Measurements from ENCODE around the gene CFAP20DC. TPM values are rescaled to one million over a fixed set of nuclear protein-coding genes. Genes with fewer than 3 reads are reported as not detected.

CFAP20DC gene
- total RNA-seq, 1 experiment from 2014 or later: 2.9 TPM

DNA sequence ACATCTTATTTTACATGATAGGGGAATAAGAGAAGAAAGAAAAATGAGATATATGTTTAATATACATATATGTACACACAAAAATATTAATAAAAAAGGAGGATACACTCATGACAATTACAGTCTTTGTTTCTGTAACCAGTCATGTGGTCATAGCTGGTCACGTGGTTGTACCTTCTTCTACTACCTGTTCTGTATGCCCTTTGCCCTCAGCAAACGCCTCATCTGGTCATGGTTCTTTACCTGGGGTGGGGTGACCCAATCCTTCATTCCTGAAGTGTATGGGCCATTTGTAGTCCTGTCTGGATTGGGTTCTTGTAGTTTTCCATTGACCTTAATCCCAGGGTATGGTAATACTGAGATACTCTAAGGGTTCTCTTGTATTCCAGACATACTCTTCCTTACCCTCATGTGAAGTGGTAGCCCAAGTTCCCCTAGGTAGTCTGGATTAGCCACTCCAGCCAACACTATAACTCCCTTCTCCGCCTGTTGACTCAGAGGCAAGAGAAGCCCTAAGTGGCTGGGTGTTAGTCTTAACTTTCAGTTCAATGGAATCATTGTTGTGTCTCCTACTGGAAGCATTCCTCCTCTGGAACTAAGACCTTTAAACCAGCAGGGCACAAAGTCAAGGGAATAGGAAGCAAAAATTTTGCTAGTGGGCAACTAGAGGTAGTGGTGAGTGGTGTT lies 336.0 kb downstream of the CFAP20DC start:
- no TSS peak for BruUV-seq (replicated peaks)
- Histone ChIP-seq H3K4me1 (ENCODE audit: control insufficient read depth in 1 of 2, insufficient read depth in 2 of 2, low read length in 2 of 2) (no peaks in the 10 kb centered on the region), H3K79me2 (ENCODE audit: insufficient read depth, low read length) (no peaks in the 10 kb centered on the region), H3K36me3 (ENCODE audit: control insufficient read depth in 1 of 2, insufficient read depth in 2 of 2, low read length in 2 of 2) (no peaks in the 10 kb centered on the region), H2AFZ (ENCODE audit: low read depth, low read length, poor library complexity, severe bottlenecking) (no peak overlapping the region), H3K9ac (ENCODE audit: low read length) (no peak overlapping the region), H4K20me1 (ENCODE audit: insufficient read depth) (no peaks in the 10 kb centered on the region), H3K27ac (ENCODE audit: low read depth, low read length) (no peak overlapping the region), H3K4me2 (ENCODE audit: low read length) (no peak overlapping the region), H3K27me3 (ENCODE audit: insufficient read depth, low read length) (no peaks in the 10 kb centered on the region), H3K4me3 (replicated peaks in 1 of 2; ENCODE audit: low read depth in 1 of 2, low read length in 2 of 2) (no peak overlapping the region), H3K9me2 (ENCODE audit: insufficient read depth) (no peaks in the 10 kb centered on the region), H3K9me3 (ENCODE audit: control insufficient read depth in 1 of 2, insufficient read depth in 1 of 2, low read depth in 1 of 2, low read length in 2 of 2) (no peaks in the 10 kb centered on the region)
- POLR2A ChIA-PET: no interaction called here
- ATAC-seq (no peak), DNase-seq (ENCODE audit: low read depth, low spot score) (no peak)
- RAD21 ChIA-PET (ENCODE audit: low non-redundant PET in 1 of 2, low total read pairs in 2 of 2, uncharacterized antibody in 2 of 2, unreplicated experiment in 2 of 2): no interaction called here
- TF ChIP-seq, protein P1, sequence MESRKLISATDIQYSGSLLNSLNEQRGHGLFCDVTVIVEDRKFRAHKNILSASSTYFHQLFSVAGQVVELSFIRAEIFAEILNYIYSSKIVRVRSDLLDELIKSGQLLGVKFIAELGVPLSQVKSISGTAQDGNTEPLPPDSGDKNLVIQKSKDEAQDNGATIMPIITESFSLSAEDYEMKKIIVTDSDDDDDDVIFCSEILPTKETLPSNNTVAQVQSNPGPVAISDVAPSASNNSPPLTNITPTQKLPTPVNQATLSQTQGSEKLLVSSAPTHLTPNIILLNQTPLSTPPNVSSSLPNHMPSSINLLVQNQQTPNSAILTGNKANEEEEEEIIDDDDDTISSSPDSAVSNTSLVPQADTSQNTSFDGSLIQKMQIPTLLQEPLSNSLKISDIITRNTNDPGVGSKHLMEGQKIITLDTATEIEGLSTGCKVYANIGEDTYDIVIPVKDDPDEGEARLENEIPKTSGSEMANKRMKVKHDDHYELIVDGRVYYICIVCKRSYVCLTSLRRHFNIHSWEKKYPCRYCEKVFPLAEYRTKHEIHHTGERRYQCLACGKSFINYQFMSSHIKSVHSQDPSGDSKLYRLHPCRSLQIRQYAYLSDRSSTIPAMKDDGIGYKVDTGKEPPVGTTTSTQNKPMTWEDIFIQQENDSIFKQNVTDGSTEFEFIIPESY (IDR thresholded peaks at IDR 0.05; ENCODE audit: extremely low read depth, insufficient replicate concordance, low read length): no peak
- no peak for TF ChIP-seq CEBPB (IDR thresholded peaks at IDR 0.05; ENCODE audit: low read depth)
- no peak for TF ChIP-seq EZH2phosphoT487 (IDR thresholded peaks at IDR 0.05; ENCODE audit: borderline replicate concordance)
- TF ChIP-seq SIN3A (IDR thresholded peaks at IDR 0.05; ENCODE audit: low read depth): no peak
- TF ChIP-seq ZFX (IDR thresholded peaks at IDR 0.05): no peak
- TF ChIP-seq ZNF274 (IDR thresholded peaks at IDR 0.05; ENCODE audit: low read depth, low read length): no peak
- TF ChIP-seq, protein P2, sequence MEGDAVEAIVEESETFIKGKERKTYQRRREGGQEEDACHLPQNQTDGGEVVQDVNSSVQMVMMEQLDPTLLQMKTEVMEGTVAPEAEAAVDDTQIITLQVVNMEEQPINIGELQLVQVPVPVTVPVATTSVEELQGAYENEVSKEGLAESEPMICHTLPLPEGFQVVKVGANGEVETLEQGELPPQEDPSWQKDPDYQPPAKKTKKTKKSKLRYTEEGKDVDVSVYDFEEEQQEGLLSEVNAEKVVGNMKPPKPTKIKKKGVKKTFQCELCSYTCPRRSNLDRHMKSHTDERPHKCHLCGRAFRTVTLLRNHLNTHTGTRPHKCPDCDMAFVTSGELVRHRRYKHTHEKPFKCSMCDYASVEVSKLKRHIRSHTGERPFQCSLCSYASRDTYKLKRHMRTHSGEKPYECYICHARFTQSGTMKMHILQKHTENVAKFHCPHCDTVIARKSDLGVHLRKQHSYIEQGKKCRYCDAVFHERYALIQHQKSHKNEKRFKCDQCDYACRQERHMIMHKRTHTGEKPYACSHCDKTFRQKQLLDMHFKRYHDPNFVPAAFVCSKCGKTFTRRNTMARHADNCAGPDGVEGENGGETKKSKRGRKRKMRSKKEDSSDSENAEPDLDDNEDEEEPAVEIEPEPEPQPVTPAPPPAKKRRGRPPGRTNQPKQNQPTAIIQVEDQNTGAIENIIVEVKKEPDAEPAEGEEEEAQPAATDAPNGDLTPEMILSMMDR (IDR thresholded peaks at IDR 0.05 in 2 of 3, conservative IDR thresholded peaks at IDR 0.05 in 1 of 3; ENCODE audit: borderline replicate concordance in 1 of 3, insufficient read depth in 1 of 3, low read depth in 2 of 3, low read length in 2 of 3): no peak
- no peak for TF ChIP-seq CBX3 (IDR thresholded peaks at IDR 0.05; ENCODE audit: low read depth)
- TF ChIP-seq EZH2 (IDR thresholded peaks at IDR 0.05): no peak
- TF ChIP-seq POLR2AphosphoS5 (IDR thresholded peaks at IDR 0.05; ENCODE audit: low read depth, low read length): no peak
- no peak for TF ChIP-seq FOSL1 (IDR thresholded peaks at IDR 0.05; ENCODE audit: low read depth)
- TF ChIP-seq SRF (IDR thresholded peaks at IDR 0.05; ENCODE audit: low read depth): no peak
- TF ChIP-seq, protein P3, sequence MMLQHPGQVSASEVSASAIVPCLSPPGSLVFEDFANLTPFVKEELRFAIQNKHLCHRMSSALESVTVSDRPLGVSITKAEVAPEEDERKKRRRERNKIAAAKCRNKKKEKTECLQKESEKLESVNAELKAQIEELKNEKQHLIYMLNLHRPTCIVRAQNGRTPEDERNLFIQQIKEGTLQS (IDR thresholded peaks at IDR 0.05): no peak
- TF ChIP-seq, protein P4, sequence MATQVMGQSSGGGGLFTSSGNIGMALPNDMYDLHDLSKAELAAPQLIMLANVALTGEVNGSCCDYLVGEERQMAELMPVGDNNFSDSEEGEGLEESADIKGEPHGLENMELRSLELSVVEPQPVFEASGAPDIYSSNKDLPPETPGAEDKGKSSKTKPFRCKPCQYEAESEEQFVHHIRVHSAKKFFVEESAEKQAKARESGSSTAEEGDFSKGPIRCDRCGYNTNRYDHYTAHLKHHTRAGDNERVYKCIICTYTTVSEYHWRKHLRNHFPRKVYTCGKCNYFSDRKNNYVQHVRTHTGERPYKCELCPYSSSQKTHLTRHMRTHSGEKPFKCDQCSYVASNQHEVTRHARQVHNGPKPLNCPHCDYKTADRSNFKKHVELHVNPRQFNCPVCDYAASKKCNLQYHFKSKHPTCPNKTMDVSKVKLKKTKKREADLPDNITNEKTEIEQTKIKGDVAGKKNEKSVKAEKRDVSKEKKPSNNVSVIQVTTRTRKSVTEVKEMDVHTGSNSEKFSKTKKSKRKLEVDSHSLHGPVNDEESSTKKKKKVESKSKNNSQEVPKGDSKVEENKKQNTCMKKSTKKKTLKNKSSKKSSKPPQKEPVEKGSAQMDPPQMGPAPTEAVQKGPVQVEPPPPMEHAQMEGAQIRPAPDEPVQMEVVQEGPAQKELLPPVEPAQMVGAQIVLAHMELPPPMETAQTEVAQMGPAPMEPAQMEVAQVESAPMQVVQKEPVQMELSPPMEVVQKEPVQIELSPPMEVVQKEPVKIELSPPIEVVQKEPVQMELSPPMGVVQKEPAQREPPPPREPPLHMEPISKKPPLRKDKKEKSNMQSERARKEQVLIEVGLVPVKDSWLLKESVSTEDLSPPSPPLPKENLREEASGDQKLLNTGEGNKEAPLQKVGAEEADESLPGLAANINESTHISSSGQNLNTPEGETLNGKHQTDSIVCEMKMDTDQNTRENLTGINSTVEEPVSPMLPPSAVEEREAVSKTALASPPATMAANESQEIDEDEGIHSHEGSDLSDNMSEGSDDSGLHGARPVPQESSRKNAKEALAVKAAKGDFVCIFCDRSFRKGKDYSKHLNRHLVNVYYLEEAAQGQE (IDR thresholded peaks at IDR 0.05; ENCODE audit: low read depth): no peak
- TF ChIP-seq, protein P5, sequence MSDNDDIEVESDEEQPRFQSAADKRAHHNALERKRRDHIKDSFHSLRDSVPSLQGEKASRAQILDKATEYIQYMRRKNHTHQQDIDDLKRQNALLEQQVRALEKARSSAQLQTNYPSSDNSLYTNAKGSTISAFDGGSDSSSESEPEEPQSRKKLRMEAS (IDR thresholded peaks at IDR 0.05): no peak
- TF ChIP-seq JUND (IDR thresholded peaks at IDR 0.05): no peak
- TF ChIP-seq EGR1 (IDR thresholded peaks at IDR 0.05; ENCODE audit: low read depth): no peak
- no peak for TF ChIP-seq ELF1 (IDR thresholded peaks at IDR 0.05; ENCODE audit: borderline replicate concordance, low read depth)
- CTCF ChIA-PET: no interaction called here
- intact Hi-C loops (cut with micrococcal nuclease): no loop called here

Data from HCT116 (cell line).